Pancreas (tissue), 10 donors: ENCODE results near the gene GPI. TPM values are rescaled to one million over a fixed set of nuclear protein-coding genes. Genes with fewer than 3 reads are reported as not detected.

Source experiments
- ATAC-seq, 4 donors: fragments of 200-7000 bp; cut with Tn5 transposase; one replicate each; pipeline versions ENCODE4 v1.8.0 to v1.9.1; 2020; ENCODE audit warnings: mild to moderate bottlenecking in 4 of 4, moderate library complexity in 4 of 4
- DNase-seq, 6 donors: peaks; one replicate each; pipeline ENCODE4 v3.0.0-alpha.2; 2020
- FAIRE-seq: peaks from 2 replicates; lab custom pipeline; 2012; peaks lifted over from hg19 to GRCh38; lab: Jason Lieb, UNC
- H3K27ac ChIP-seq, 4 donors: fragments of 200-600 bp; sonication (generic); 1 replicate in 3 of 4; 2 replicates in 1 of 4; pipeline versions ENCODE4 v1.5.0 to v1.8.0; 2020
- H3K27me3 ChIP-seq, 4 donors: fragments of 200-600 bp; one replicate each; pipeline ENCODE4 v1.8.0; 2021
- H3K36me3 ChIP-seq, 3 donors: fragments of 200-600 bp; sonication (generic) in 1 of 3; one replicate each; pipeline versions ENCODE4 v1.5.0 to v1.8.0; 2020 to 2021
- H3K4me1 ChIP-seq, 3 donors: fragments of 200-600 bp; one replicate each; pipeline ENCODE4 v1.8.0; 2021
- H3K4me3 ChIP-seq, 4 donors: fragments of 200-600 bp; sonication (generic) in 2 of 4; one replicate each; pipeline versions ENCODE4 v1.5.0 to v1.8.0; 2020 to 2021
- H3K9me3 ChIP-seq, 4 donors: fragments of 200-600 bp; one replicate each; pipeline ENCODE4 v1.8.0; 2021
- WGBS, 2 donors: extraction: QIAGEN DNeasy Blood & Tissue Kit; methylation state at CpG; one replicate each; pipeline ENCODE4 v1.1.7; 2013; 5-methylcytosine and 5-hydroxymethylcytosine counted together
- intact Hi-C, 3 donors: fragments of 100-400 bp; cut with DNase I; formaldehyde crosslinking; loops; one replicate each; pipeline versions ENCODE4 v1.11.1 to v1.14.2; 2022
- polyA plus RNA-seq, 2 donors: library from polyadenylated mRNA; stranded (reverse); fragments of 200-250 nt; gene quantifications; one replicate each; pipeline ENCODE4 v1.2.3, GENCODE V29; 2013
- total RNA-seq, 6 donors: library from RNA; stranded (reverse); fragmentation: NEBNext Ultra II Directional in 4 of 6; extraction: Animal tissue kit (Norgen Biotek cat#: 25700) in 4 of 6; gene quantifications; one replicate each; pipeline versions ENCODE4 v1.2.1 to v1.2.4, GENCODE V29; 2021 to 2023
- TF ChIP-seq, protein P1 (sequence below), 4 donors: fragments of 200-600 bp; sonication (generic) in 3 of 4; IDR thresholded peaks; one replicate each; pipeline versions ENCODE4 v1.5.0 to v1.8.0; 2021; ENCODE audit warnings: antibody characterized with exemption in 4 of 4
- donor health status: healthy with polysubstance abuse.
- donor health status: DM: no; HTN: no; CAD: no; lungs with moderate emphysema.
- donor health status: DM: no; HTN: no; CAD: no.
- donor health status: control.
- donor health status: control.
- donor health status: Bipolar disorder and iron deficiency.
- donor health status: DM: yes; HTN: yes; CAD: no.
- donor health status: DM: no; HTN: no; CAD: no.
- donor health status: DM: no; HTN: no; CAD: no.
- donor health status: DM: yes; HTN: yes; CAD: no.

Gene GPI
- total and polyA plus RNA-seq, 8 donors, result 50.5 to 119 (median 67.3) TPM

GRCh38 chr19:34428549-34429285, 63.7 kb downstream of the GPI start:
- WGBS, 2 donors, result 0 to 1% methylated on average over 49 to 68 of the region's 68 CpGs

DNA sequence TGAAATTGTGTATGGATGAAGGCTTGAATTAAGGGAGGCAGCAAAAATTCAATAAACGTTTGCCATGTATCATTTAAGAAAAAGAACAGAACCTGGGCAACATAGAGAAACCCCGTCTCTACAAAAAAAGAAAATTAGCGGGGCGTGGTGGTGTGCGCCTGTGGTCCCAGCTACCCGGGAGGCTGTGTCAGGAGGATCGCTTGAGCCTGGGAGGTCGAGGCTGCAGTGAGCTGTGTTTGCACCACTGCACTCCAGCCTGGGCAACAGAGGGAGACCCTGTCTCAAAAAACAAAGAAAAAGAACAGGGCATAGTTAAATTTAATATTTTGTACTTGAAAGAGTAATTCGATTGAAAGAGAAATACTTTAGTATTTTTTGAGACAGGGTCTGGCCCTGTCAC, 64.6 kb downstream of the GPI start:
- H3K4me3 ChIP-seq, result peak overlapping the region in 2 of 4 donors; percentile 88 to 94
- peaks cover 22 to 25% (median 24%) of the 10 kb centered on the region in 3 donors for H3K4me1 ChIP-seq
- no peak for DNase-seq
- H3K27ac ChIP-seq, result no peak overlapping the region
- intact Hi-C loops, result no loop called here
- TF ChIP-seq, protein P1, sequence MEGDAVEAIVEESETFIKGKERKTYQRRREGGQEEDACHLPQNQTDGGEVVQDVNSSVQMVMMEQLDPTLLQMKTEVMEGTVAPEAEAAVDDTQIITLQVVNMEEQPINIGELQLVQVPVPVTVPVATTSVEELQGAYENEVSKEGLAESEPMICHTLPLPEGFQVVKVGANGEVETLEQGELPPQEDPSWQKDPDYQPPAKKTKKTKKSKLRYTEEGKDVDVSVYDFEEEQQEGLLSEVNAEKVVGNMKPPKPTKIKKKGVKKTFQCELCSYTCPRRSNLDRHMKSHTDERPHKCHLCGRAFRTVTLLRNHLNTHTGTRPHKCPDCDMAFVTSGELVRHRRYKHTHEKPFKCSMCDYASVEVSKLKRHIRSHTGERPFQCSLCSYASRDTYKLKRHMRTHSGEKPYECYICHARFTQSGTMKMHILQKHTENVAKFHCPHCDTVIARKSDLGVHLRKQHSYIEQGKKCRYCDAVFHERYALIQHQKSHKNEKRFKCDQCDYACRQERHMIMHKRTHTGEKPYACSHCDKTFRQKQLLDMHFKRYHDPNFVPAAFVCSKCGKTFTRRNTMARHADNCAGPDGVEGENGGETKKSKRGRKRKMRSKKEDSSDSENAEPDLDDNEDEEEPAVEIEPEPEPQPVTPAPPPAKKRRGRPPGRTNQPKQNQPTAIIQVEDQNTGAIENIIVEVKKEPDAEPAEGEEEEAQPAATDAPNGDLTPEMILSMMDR (IDR thresholded peaks at IDR 0.05), result no peak
- ATAC-seq, result no peak
- WGBS, 2 donors, result 69 to 73% methylated on average over 9 of the region's 9 CpGs
- H3K36me3 ChIP-seq, result no peaks in the 10 kb centered on the region
- no peaks in the 10 kb centered on the region for H3K27me3 ChIP-seq
- FAIRE-seq, result no peak
- H3K9me3 ChIP-seq, result no peaks in the 10 kb centered on the region

More at GRCh38 chr19:34428549-34429285, 63.7 kb downstream of the GPI start:
- Histone ChIP-seq H3K4me3 (peak overlapping the region; percentile 88 to 94 (median 90)), H3K9me3 (no peaks in the 10 kb centered on the region), H3K27me3 (no peaks in the 10 kb centered on the region), H3K27ac (peak overlapping the region; percentile 54 to 75 (median 64)), H3K36me3 (no peaks in the 10 kb centered on the region), H3K4me1 (peaks cover 22 to 25% (median 24%) of the 10 kb centered on the region in 3 donors)
- no peak for FAIRE-seq
- intact Hi-C loops, result no loop called here
- no peak for DNase-seq
- TF ChIP-seq, protein P1 (IDR thresholded peaks at IDR 0.05), result no peak
- ATAC-seq, result peak; percentile 72 to 79 (median 75)

DNA sequence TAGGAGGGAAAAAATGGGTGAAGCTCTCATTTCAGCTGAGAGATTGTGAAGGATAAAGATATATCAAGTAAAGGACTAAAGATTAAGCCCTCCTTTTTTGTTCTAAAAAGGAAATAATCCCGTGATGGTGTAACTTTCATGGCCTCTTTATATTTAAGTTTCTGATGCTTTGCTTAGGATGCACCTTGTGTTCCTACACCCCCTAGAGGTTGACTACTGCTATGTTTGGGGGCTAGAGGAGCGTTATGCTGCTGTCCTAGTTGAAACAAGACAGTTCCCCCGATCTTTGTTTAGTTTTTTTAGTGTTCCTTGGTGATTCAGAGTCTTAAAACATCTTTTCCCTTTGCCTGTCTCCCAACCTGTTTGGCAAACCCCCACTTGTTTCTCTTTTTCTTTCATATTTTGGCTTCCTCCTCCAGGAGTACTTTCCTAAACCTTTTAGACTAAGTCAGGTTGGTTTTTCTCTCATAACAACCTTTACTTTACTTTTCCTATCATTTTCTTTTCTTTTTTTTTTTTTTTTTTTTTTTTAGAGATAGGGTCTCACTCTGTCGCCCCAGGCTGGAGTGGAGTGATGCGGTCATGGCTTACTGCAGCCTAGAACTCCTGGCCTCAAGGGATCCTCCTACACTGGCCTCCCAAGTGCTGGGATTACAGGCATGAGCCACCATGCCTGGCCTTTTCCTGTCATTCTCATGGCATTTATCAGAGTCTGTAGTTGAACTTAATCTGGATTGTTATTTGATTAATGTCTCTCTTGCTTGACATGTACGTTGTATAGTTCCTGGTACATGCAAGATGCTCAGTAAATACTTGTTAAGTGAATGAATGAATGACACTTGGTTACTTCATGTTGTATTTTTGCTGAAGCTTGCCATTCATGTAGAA, 66.0 kb downstream of the GPI start:
- Histone ChIP-seq H3K4me3 (no peak overlapping the region), H3K27ac (no peak overlapping the region), H3K27me3 (no peaks in the 10 kb centered on the region), H3K36me3 (peaks cover 0 to 11% (median 8%) of the 10 kb centered on the region in 3 donors), H3K9me3 (no peaks in the 10 kb centered on the region), H3K4me1 (peaks cover 22 to 25% (median 24%) of the 10 kb centered on the region in 3 donors)
- DNase-seq, result no peak
- intact Hi-C loops, result no loop called here
- peak in 1 of 4 donors; percentile 17 for ATAC-seq
- 36 to 39% methylated on average over 6 of the region's 6 CpGs for WGBS, 2 donors
- TF ChIP-seq, protein P1 (IDR thresholded peaks at IDR 0.05), result peak in 2 of 4 donors; percentile 14 to 39
- no peak for FAIRE-seq

- TF ChIP-seq, protein P1 (IDR thresholded peaks at IDR 0.05), result no peak
- no peak for FAIRE-seq
- intact Hi-C loops, result no loop called here
Measured at GRCh38 chr19:34431681-34432402, 66.8 kb downstream of the GPI start.

More at GRCh38 chr19:34431681-34432402, 66.8 kb downstream of the GPI start:
- peaks cover 22 to 25% (median 24%) of the 10 kb centered on the region in 3 donors for H3K4me1 ChIP-seq
- 28 to 34% methylated on average over 2 of the region's 2 CpGs for WGBS, 2 donors
- no peak overlapping the region for H3K27ac ChIP-seq
- DNase-seq (no peak), ATAC-seq (no peak)
- no peaks in the 10 kb centered on the region for H3K9me3 ChIP-seq
- peaks cover 0 to 19% (median 15%) of the 10 kb centered on the region in 3 donors for H3K36me3 ChIP-seq
- no peaks in the 10 kb centered on the region for H3K27me3 ChIP-seq
- H3K4me3 ChIP-seq, result no peak overlapping the region
